Osteoblast (primary cell): ENCODE measurements around the gene CCDC159. TPM values are rescaled to one million over a fixed set of nuclear protein-coding genes. Genes with fewer than 3 reads are reported as not detected.

Experiments used
- DNase-seq: peaks from one replicate; pipeline ENCODE4 v3.0.0; 2011; ENCODE audit warnings: low spot score, mixed read lengths; ENCODE audit not compliant: insufficient read length; ENCODE audit errors: missing footprints
- H2AFZ ChIP-seq: 2 replicates; pipeline ENCODE4 v1.6.0; 2011; ENCODE audit warnings: mild to moderate bottlenecking, low read length
- H3K27ac ChIP-seq: 2 replicates; pipeline ENCODE4 v1.5.1; 2011; ENCODE audit warnings: mild to moderate bottlenecking, low read depth, low read length, moderate library complexity
- H3K27me3 ChIP-seq: 2 replicates; pipeline ENCODE4 v1.6.0; 2012; ENCODE audit warnings: mild to moderate bottlenecking, control low read depth, inconsistent platforms, low read length, moderate library complexity; ENCODE audit not compliant: insufficient read depth
- H3K36me3 ChIP-seq: 2 replicates; pipeline ENCODE4 v1.5.1; 2011; ENCODE audit warnings: mild to moderate bottlenecking, low read length, control low read depth, moderate library complexity; ENCODE audit not compliant: insufficient read depth
- H3K4me1 ChIP-seq: 2 replicates; pipeline ENCODE4 v1.5.1; 2011; ENCODE audit warnings: mild to moderate bottlenecking, low read length, control low read depth, moderate library complexity; ENCODE audit not compliant: insufficient read depth
- H3K4me2 ChIP-seq: 2 replicates; pipeline ENCODE4 v1.6.0; 2011; ENCODE audit warnings: mild to moderate bottlenecking, low read length; ENCODE audit not compliant: insufficient read depth
- H3K4me3 ChIP-seq: fragments of 200-600 bp; sonication (generic); 3 replicates; pipeline ENCODE4 v1.5.1; 2012; ENCODE audit warnings: mild to moderate bottlenecking, low read length, inconsistent platforms; ENCODE audit not compliant: insufficient read depth
- H3K79me2 ChIP-seq: 2 replicates; pipeline ENCODE4 v1.6.0; 2012; ENCODE audit warnings: mild to moderate bottlenecking, low read length, control low read depth, inconsistent platforms; ENCODE audit not compliant: insufficient read depth
- H3K9me3 ChIP-seq: 2 replicates; pipeline ENCODE4 v1.5.1; 2011; ENCODE audit warnings: low read depth, low read length, control low read depth
- H4K20me1 ChIP-seq: 2 replicates; pipeline ENCODE4 v1.6.0; 2012; ENCODE audit warnings: mild to moderate bottlenecking, low read length, control low read depth; ENCODE audit not compliant: insufficient read depth
- CTCF ChIP-seq: IDR thresholded peaks from 2 replicates; pipeline ENCODE4 v1.5.1; 2011; ENCODE audit warnings: mild to moderate bottlenecking, low read depth, low read length, moderate library complexity; ENCODE audit errors: extremely low read depth
- total RNA-seq: library from RNA; depleted of rRNA; stranded (reverse); fragments of >200 nt; gene quantifications from 2 replicates; pipeline ENCODE4 v1.2.3, GENCODE V29; 2012

Gene CCDC159
- total RNA-seq, 1 donor: 4.0 TPM

- no peaks in the 10 kb centered on the region for H3K79me2 ChIP-seq
- TF ChIP-seq CTCF: no peak
- H3K27ac ChIP-seq: no peak overlapping the region
- peaks cover 4% of the 10 kb centered on the region for H3K36me3 ChIP-seq
- H3K4me1 ChIP-seq: peaks cover 6% of the 10 kb centered on the region
- H3K27me3 ChIP-seq: no peaks in the 10 kb centered on the region
- no peaks in the 10 kb centered on the region for H3K9me3 ChIP-seq
- DNase-seq: no peak
- H4K20me1 ChIP-seq: no peaks in the 10 kb centered on the region
- H2AFZ ChIP-seq: no peak overlapping the region
- H3K4me2 ChIP-seq: no peak overlapping the region
- no peak overlapping the region for H3K4me3 ChIP-seq
These were observed 10.7 kb upstream of the CCDC159 start for GRCh38 chr19:11335449-11336146.

- H3K4me3 ChIP-seq: no peak overlapping the region
- no peak overlapping the region for H3K27ac ChIP-seq
- no peaks in the 10 kb centered on the region for H3K79me2 ChIP-seq
- H3K4me2 ChIP-seq: no peak overlapping the region
- DNase-seq: no peak
- no peaks in the 10 kb centered on the region for H3K27me3 ChIP-seq
- H2AFZ ChIP-seq: no peak overlapping the region
- H3K9me3 ChIP-seq: no peaks in the 10 kb centered on the region
- no peak for TF ChIP-seq CTCF
- peaks cover 6% of the 10 kb centered on the region for H3K4me1 ChIP-seq
- H3K36me3 ChIP-seq: peaks cover 4% of the 10 kb centered on the region
- no peaks in the 10 kb centered on the region for H4K20me1 ChIP-seq
These were observed 9.2 kb upstream of the CCDC159 start for GRCh38 chr19:11337080-11337479.

GRCh38 chr19:11338121-11338520 lies 8.2 kb upstream of the CCDC159 start:
- Histone ChIP-seq H3K4me3 (no peak overlapping the region), H3K27me3 (no peaks in the 10 kb centered on the region), H3K9me3 (no peaks in the 10 kb centered on the region), H3K27ac (no peak overlapping the region), H3K36me3 (peaks cover 10% of the 10 kb centered on the region), H3K4me2 (no peak overlapping the region), H3K4me1 (peaks cover 6% of the 10 kb centered on the region), H2AFZ (no peak overlapping the region), H4K20me1 (peaks cover 7% of the 10 kb centered on the region), H3K79me2 (no peaks in the 10 kb centered on the region)
- DNase-seq: no peak
- TF ChIP-seq CTCF: no peak

GRCh38 chr19:11338569-11339253 lies 7.6 kb upstream of the CCDC159 start:
- DNase-seq: no peak
- H3K9me3 ChIP-seq: no peaks in the 10 kb centered on the region
- no peaks in the 10 kb centered on the region for H3K79me2 ChIP-seq
- peaks cover 6% of the 10 kb centered on the region for H3K4me1 ChIP-seq
- no peaks in the 10 kb centered on the region for H3K27me3 ChIP-seq
- peaks cover 12% of the 10 kb centered on the region for H4K20me1 ChIP-seq
- no peak overlapping the region for H2AFZ ChIP-seq
- no peak for TF ChIP-seq CTCF
- H3K4me3 ChIP-seq: peak overlapping the region; percentile 73
- H3K27ac ChIP-seq: no peak overlapping the region
- H3K4me2 ChIP-seq: peak overlapping the region; percentile 75
- H3K36me3 ChIP-seq: peaks cover 10% of the 10 kb centered on the region
